GM10266 (cell line): Measurements from ENCODE around the gene TEF.
"Not testable (repeated sequence)": the region's sequence is repeated elsewhere in the genome, so short reads cannot be mapped to it uniquely, and the experiment has no call there.

Experiments
- DNase-seq: peaks from one replicate; pipeline ENCODE4 v3.0.0; 2012; ENCODE audit errors: extremely low spot score
- CTCF ChIP-seq: IDR thresholded peaks from 2 replicates; pipeline ENCODE4 v1.5.1; 2012; ENCODE audit warnings: mild to moderate bottlenecking, low read depth; ENCODE audit not compliant: control insufficient read depth, insufficient read depth; ENCODE audit errors: missing control alignments

Gene TEF

DNA sequence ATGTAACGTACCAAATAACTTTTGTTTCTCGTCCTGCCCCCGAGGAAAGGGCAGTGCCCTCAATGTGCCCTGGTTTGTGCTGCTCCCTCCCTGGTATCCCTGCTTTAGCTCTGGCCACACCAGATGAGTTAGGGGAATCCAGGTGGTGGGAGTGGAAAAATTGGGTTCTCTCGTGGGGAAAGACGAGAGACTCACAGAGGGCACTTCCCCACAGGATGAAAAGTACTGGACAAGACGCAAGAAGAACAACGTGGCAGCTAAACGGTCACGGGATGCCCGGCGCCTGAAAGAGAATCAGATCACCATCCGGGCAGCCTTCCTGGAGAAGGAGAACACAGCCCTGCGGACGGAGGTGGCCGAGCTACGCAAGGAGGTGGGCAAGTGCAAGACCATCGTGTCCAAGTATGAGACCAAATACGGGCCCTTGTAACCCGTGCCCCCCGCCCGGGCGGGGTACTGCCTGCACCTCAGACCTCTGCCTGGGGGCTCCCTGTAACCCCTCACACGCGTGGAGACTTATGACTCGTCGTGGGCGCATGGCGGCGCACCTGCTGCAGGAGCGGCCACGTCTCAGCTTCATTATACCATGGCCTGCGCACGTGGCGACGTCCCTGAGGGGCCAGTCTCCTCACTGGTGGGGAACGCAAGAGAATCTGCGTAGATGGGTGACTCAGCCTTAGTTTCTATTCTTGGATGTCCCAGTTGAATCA, 13.9 kb downstream of the TEF start:
- DNase-seq: no peak
- no peak for TF ChIP-seq CTCF

- TF ChIP-seq CTCF: no peak
- no peak for DNase-seq
Observed at GRCh38 chr22:41397143-41397811, 15.5 kb downstream of the TEF start.

DNA sequence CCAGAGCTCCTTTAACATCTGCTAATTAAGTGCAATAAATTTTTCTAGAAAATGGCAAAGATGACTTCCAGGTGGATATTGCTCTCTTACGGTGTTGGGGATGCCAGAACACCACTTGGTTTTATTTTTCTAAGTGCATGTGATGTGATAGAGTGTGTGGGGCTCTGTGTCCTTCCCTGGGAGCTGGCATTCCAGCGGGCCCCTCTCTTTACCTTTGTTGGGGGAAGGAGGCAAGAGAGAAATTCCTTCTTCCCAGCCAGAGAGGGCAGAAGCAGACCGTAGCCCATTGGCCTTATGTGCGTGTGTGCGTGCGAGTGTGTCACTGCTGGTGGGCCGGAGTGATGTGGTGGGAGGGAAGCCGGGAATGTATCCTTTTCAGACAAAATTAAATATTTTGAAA, 17.2 kb downstream of the TEF start:
- no peak for TF ChIP-seq CTCF
- no peak for DNase-seq

- no peak for DNase-seq
- no peak for TF ChIP-seq CTCF
Observed at GRCh38 chr22:41401781-41402648, 20.3 kb downstream of the TEF start.

DNA sequence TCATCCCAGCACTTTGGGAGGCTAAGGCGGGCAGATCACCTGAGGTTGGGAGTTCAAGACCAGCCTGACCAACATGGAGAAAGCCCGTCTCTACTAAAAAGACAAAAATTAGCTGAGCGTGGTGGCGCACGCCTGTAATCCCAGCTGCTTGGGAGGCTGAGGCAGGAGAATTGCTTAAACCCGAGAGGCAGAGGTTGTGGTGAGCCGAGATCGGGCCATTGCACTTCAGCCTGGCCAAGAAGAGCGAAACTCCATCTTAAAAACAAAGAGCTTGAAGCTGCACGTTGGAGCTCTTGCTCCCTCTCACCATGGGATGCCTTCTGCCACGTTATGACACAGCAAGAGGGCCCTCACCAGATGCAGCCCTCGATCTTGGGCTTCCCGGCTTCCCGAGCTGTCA, 21.1 kb downstream of the TEF start:
- not testable (repeated sequence) for DNase-seq

DNA sequence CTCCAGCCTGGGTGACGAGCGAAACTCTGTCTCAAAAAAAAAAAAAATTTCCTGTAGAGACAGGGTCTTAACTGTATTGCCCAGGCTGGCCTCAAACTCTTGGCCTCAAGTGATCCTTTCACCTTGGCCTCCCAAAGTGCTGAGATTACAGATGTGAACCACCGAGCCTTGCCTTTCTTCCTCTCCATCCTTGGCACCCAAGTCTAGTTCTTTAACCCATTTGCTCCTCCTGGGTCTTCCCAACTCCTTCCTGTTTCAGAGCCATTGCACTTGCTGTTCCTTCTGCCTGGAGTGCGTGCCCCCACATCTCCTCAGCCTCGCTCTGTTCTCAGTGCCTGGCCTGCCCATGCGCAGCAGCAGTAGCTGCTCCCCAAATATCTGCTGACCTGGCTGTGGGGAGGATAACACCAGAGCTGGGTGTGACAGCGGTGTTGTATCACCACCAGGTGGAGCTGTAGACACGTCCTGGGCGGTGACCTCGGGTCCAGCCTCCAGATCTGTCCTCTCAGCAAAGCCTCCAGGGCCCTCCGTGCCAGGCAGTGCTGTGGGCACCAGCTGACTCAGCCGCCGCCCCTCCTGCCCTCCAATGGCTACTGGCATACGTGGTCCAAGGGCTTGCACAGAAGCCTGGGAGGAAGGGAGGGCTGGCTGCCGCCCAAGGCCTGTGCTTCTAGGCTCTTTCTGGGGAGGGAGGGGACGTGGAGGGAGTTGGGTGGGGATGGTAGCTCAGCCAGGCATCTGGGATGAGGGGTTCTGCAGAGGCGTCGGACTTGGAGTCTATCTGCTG, 22.0 kb downstream of the TEF start:
- peak; percentile 97 for TF ChIP-seq CTCF
- DNase-seq: peak; percentile 93

DNA sequence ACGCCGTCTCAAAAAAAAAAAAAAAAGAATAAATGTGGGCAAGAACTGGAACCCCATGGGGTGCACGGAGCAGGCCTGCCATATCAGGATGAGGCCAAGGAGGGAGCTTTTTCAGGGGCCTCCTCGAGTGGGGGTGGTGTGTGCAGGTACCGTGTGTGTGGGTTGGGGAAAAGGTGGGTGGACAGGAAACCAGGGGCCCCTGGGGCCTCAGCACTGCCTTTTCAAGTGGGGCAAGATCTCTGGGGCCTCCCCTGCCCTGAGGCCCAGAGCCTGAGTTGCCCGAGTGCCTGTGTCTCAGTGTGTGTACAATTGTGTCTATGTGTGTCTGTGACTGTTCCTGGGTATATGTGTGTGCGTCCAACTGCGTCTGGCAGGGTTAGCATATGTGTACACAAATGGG, 23.8 kb downstream of the TEF start:
- peak; percentile 36 for DNase-seq
- no peak for TF ChIP-seq CTCF
